HG03457 (cell line): ENCODE data around the gene BCL6B.

Source experiments
- ATAC-seq: cut with Tn5 transposase; IDR thresholded peaks from one replicate; pipeline ENCODE4 v1.9.1; 2021; ENCODE audit warnings: moderate number of reproducible peaks; ENCODE audit not compliant: unreplicated experiment

Gene BCL6B

DNA sequence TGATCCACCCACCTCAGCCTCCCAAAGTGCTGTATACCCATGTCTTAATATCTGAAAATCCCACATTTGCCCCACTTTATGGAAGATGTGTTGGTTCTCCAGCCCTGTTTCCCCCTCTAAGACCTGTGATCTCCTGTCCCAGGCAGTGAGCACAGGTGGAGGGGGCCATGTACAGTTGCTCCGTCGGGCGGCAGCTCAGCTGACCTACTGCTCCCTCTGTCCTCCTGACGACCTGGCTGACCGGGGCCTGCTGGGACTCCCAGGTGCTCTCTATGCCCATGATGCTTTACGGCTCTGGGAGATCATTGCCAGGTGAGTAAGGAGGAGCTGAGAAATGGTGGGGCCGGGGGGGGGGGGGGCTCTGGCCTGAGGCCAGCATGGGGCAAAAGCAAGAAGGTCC is 17.1 kb upstream of the BCL6B start:
- no peak for ATAC-seq

DNA sequence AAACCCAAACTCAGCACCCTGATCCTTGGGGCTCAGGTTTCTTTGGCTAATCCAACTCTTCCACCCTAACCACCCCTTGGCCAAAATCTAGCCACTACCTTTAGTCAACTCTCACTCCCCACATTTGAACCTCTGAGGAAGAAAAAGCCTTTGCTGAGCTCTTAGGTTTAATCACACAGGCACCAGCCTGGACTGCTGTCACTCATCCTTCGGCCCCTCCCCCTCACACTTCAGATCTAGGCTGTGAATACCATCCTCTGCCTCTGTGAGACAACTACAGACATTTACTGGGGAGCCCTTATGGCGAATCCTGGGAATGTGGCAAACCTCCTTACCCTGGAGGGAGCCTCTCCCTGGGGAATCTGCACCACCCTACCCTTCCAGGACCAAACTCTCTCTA is 15.7 kb upstream of the BCL6B start:
- no peak for ATAC-seq

DNA sequence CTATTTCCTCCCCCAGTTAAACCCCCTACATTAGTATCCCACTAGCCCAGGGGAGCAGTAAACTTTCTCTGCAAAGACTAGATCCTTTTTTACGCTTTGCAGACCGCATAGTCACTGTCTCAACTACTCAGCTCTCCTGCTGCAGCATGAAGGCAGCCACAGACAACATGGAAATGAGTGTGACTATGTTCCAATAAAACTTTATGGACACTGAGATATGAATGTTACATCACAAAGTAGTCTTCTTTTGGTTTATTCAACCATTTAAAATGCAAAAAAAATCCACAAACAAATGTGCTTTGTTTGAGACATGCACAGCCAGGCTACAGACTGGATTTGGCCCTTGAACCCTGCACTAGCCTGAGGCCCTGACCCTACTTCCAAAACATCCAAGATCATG is 12.3 kb upstream of the BCL6B start:
- ATAC-seq, result no peak

DNA sequence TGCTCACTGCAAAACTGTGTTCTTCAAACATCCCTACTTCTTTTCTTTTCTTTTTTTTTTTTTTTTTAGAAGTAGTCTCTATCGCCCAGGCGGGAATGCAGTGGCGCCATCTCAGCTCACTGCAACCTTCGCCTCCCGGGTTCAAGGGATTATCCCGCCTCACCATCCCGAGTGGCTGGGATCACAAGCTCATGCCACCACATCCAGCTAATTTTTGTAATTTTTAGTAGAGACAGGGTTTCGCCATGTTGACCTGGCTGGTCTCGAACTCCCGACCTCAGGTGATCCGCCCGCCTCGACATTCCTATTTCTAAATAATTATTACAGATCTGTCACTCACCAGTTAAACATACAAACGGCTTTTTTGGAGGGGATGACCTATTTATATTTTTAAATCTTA is 11.4 kb upstream of the BCL6B start:
- no peak for ATAC-seq

DNA sequence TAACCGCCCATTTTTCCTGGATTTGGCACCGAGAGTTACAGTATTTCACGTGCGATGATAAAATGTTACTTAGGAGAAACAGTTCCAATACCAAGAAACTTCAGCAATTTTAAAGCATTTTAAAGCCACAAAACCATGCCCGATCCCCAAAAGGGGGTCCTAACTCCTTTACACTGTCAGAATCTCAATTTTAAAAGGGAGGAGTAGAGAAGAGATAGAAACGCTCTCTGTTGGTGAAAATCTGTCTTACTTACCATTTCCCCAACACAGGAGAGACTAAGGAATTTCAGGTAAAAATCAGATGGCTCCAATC is 11.0 kb upstream of the BCL6B start:
- ATAC-seq, result no peak

DNA sequence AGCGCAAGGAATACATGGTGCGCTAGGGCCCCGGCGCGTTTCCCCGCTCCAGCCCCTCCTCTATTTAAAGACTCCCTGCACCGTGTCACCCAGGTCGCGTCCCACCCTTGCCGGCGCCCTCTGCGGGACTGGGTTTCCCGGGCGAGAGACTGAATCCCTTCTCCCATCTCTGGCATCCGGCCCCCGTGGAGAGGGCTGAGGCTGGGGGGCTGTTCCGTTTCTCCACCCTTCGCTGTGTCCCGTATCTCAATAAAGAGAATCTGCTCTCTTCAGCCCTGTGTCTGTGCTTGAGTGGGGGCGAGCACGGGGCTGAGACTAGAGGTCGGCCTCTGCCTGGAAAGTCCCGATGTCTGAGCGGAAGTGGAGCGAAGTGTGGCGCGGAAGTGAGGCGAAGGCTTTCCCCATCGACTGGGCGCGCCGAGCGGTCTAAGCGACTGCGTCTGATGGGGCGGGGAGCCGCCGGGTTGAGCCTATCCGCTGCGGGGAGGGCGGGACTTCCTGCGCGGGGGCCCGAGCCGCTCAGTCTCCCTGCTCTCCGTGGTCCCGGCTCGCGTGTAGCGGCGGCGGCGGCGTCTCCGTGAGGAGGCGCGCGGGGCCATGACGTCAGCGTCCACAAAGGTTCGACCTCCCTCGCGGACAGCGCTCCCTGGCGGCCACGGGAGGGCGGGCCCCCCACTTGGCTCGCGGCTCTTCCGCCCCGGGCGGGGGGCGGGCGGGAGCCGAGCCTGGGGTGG is 8.4 kb upstream of the BCL6B start:
- peak; percentile 67 for ATAC-seq

DNA sequence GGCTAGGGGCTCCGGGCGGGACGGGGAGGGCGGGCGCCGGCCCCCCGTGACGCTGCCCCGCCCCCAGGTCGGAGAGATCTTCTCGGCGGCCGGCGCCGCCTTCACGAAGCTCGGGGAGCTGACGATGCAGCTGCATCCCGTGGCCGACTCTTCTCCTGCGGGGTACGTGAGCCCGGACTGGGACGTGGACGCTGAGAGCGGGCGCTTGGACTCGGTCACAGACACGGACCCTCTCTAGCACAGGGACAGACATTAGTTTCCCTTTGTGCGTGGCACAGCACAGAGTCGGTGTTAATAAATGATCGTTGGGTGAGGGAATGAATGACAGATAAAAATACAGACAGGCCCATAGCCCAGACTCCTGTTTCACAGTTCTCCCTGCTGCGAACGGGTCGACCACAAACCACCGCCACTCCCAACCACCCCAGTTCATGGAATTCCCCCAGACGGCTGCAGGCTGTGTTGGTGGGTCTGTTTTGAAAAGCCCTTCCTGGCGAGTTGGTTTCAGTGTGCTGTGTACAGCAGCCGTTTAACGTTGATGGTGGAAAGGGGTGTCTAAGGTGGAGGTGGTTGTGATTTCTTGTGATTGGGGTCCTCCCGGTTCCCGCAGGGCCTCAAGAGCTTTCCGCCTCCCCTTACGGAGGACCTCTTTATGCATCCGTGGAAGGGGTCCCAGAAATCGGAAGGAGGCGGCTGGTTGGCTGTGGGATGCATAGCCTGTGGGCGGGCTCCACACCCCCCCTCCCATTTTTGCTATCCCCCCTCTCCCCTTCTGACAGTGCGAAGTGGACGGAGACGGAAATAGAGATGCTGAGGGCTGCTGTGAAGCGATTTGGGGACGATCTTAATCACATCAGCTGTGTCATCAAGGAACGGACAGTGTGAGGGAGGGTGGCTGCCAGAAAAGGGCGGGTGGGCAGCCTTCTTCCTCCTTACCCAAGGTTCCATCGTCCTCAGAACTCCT is 7.6 kb upstream of the BCL6B start:
- peak; percentile 24 for ATAC-seq

DNA sequence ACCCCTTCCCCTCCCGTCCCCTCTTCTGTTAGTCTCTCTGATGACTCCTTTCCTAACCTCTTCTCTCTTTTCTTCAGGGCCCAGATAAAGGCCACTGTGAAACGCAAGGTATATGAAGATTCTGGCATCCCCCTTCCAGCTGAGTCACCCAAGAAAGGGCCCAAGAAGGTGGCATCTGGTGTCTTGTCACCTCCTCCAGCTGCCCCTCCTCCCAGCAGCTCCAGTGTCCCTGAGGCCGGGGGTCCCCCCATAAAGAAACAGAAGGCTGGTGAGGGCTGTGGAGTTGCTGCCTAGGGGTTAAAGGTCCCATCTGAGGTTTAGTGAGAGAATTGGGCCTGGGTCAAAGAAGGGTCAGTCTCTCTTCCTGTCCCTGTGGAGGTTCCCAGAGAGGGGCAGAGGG is 6.4 kb upstream of the BCL6B start:
- ATAC-seq, result no peak

DNA sequence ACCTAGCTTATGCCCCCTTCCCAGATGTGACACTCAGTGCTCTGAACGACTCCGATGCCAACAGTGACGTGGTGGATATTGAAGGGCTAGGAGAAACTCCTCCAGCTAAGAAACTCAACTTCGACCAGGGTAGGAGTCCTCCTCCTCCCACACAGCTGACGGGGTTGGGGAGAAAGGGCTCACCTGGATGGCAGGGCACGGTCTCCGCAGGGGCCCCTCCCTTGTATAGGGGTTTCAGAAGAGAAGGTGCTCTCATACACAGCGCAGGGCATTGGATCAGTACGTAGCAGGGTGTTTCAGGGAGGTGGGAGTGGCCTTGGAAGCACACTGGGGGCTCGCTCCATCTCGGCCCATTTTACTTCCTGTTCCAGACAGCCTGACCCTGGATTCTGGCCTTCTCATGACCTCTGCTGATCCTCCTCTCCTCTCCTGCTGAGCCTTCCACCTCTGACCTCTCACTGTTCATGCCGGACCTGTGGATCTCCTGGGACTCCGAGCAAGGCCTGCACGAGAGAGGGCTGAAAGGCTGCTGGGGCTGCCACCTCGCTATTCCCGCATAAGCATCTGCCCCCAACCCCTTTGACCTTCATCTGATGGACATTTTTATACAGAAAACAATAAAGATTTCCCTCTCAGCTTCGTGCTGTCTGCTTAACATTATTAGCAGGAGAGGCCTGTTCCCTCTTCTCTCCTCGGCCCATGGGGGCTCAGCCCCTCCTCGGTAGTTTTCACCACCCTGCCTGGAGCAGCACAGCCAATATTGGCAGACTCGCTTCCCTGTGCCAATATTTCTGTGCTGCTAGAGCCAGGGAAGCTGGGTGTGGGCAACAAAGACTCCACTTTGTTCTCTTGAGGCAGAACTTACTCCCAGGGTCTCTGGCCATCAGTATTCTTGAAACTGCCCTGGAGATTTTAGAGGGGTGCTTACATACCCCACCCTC is 5.7 kb upstream of the BCL6B start:
- ATAC-seq, result no peak

DNA sequence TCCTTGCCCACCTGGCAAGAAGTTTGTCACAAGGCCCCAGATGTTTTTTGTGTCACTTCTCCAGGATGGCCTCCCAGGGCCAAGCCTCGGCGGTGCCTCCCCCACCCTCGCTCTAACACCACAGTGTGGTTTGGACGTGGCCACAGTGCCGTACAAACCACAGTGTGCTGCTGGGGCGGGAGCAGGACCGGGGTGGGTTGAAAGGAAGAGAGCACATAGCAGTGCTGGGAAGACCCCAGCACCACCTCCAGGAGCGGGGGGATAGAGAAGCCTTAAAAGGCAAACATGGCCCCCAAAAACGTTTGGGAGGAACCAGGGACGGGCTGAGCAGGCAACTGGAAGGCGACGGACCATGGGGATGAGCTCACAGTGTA is 5.0 kb upstream of the BCL6B start:
- ATAC-seq, result no peak

DNA sequence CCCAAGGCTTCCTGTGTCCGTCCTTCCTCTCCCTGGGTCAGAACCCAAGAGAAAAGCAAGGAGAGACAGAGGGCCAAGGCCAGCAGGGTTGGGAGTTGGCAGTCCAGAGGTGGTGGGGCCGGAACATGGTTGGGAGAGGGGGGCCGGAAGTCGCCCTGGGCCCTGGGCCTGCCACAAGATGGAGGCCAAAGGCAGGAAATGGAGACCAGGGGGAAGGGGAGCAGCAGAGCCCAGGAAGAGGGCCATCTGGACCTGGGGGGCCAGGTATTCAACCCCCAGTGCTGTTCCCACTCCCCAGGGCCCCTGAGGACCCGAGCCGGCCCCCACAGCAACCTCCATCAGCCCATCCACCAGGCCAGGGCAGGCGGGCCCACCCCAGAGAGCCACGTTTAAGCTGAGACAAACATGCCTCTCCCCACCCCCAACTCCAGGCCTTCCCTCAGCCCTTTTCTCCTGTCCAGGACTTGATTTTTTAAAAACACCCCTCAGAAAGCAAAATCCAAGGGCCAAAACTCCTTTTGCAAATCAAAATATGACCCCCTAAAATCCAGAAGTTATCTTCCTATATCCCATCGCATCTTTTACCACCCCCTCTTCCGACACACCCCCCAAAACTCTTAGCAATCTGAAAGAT is 4.4 kb upstream of the BCL6B start:
- no peak for ATAC-seq

DNA sequence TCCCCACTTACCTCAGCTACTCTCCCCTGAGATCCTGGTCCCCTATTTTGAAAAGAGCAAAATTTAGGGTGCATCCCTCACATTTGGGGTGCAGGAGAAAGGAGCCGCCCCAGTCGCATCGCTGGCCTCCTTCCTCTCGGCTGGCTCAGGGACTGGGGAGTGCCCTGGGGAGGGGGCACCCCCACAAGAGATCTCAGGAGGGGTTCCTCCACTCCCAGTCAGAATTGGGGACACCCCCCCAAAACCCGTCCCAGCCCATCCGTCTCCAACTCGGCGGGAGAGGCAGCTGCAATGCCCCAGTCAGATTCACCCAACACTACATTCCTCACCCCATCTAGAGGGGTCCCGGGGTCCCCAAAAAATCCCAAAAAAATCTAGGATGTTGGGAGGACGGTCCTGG is 3.5 kb upstream of the BCL6B start:
- no peak for ATAC-seq

DNA sequence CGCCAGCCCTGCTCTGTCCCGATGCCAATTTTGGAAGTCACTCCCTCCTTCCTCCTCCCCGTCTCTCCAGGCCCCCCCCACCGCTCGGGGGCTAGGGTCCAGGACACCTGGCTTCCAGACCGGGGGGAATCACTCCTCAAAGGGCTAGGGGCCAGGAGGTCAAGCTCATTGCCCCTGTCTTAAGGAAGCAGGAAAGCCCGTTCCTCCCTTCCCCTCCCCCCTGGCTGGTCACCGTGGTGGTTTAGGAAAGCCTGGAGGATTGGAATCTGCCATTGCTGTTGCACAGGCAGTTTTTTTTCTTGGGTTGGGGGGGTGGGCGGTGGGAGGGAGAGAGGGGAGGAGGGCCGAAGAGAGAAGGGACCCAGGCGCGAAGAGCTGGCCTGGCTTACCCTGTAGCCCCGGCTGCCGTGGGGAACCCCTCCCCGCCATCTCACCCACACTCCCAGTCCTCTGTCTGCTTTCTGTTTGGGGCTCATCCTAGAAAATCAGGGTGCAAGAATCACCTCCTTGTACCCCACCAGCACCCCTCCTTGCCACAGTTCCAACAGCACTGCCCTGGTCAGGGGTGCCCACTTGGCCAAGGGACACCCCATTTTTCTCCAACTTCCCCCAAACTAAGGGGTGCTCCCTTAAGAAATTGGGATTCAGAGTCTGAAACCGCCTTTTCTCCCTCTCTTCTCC is 2.9 kb upstream of the BCL6B start:
- no peak for ATAC-seq

DNA sequence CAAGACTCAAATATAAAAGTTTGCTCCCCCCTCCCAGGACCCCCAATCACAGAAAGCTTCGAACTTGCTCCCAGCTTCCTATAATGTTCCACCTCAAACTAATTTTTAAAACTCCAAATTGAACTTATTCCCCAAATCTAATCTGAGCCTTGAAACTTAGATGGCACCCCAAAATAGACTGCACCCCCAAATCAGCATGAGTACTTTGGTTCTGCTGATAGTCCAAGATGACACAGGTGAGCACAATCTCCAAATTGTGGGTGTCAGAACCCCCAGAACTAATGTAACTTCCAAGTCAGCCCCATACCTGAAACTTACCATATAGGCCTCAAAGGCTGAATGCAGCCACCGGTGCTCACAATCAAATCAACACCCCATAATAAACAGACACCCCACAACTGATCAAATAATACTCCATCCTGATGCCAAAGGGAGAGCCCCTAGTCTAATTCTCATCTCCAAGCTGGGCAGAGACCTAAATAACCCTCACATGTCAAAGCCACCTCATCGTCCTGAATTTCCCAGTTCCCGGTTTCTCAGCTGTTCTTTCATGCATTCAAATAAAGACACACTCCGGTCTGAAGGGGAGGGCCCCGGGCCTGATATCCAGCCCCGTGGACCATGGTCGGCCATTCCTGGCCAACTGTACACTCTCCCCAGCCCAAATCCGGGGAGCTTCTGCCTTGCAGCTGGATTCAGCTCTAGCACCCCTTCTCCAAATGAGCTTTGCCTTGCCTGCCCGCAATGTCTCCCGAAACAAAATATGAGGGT is 1.8 kb upstream of the BCL6B start:
- no peak for ATAC-seq

DNA sequence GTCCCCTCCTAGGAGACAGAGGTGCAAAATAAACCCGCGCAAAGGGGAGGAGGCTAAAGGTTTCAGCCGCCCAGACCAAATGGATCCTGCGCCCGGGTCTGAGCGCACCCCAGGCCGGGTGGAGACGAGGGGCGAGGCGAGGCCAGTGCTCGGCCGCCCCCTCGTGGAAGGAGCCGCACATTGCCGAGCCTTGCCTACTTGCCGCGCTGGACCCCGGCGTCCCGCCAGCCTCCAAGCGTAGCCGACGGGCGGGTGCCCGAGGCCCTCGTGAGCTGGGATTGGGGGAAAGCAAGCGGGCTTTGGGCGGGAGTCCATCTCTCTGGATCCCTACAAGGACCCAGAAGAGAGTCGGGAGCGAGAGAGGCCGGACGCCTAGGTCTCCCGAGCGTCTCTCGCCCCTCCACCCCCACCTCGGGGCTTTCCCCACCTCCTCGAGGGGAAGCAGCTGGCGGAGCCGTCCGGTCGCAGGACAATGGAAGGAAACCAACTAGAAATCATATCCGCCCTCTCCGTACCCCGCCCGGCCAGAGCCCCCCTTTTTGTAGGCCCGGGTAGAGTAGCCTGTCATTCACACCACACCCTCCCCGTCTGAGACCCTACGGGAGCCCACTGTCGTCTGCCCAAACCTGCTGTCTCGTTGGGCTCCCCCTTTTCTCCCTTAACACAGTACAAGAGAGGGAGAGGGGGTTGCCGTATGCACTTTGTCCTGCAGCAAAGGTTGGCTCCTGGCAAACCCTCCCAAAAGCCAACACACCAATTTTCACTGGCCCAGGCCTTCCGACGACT is 664 bp upstream of the BCL6B start:
- ATAC-seq, result peak; percentile 48

DNA sequence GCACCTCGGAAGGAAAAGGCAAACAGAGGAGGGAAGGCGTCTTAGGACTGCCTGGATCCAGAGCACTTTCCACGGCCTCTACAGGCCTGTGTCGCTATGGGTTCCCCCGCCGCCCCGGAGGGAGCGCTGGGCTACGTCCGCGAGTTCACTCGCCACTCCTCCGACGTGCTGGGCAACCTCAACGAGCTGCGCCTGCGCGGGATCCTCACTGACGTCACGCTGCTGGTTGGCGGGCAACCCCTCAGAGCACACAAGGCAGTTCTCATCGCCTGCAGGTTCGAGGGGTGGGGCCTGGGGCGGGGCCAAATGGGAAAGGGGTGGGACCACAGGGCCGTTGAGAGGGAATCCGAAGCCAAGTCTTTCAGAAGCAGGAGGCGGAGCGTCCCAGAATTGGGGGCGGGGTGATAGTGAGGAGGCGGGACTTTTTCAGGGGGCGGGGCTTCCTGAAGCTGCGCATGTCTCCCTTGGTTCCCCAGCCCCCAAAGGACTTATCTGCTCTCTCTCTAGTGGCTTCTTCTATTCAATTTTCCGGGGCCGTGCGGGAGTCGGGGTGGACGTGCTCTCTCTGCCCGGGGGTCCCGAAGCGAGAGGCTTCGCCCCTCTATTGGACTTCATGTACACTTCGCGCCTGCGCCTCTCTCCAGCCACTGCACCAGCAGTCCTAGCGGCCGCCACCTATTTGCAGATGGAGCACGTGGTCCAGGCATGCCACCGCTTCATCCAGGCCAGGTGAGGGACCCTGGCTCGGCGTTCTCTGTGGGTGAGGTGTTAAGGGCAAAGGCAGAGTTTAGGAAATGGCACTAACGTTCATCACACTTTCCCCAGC is 939 bp downstream of the BCL6B start:
- ATAC-seq, result no peak

DNA sequence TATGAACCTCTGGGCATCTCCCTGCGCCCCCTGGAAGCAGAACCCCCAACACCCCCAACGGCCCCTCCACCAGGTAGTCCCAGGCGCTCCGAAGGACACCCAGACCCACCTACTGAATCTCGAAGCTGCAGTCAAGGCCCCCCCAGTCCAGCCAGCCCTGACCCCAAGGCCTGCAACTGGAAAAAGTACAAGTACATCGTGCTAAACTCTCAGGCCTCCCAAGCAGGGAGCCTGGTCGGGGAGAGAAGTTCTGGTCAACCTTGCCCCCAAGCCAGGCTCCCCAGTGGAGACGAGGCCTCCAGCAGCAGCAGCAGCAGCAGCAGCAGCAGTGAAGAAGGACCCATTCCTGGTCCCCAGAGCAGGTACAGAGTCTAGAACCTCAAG is 1.5 kb downstream of the BCL6B start:
- no peak for ATAC-seq

DNA sequence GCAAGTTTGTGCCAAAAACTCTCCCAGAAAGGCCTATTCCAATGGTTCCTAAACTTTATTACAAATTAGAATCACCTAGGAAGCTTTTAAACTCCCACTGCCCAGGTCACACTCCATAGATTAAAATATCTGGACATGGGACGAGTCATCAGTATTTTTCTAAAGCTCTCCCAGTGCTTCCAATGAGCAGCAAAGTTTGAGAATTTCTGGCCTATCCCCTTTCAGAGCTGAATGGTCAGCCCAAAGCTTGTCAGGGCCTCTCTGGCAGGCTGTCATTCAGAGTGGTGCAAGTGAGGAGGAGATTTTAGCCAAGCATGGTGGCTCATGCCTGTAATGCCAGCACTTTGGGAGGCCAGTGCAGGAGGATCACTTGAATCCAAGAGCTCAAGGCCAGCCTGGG is 2.4 kb downstream of the BCL6B start:
- ATAC-seq, result no peak
